Measurements from ENCODE around the gene TMEM267. TPM values are rescaled to one million over a fixed set of nuclear protein-coding genes. Genes with fewer than 3 reads are reported as not detected.
"Not testable (repeated sequence)": the region's sequence is repeated elsewhere in the genome, so short reads cannot be mapped to it uniquely, and the experiment has no call there.

Gene TMEM267
- polyA plus RNA-seq, 1 donor from 2014 or later: 8.0 TPM

GRCh38 chr5:43410414-43410813 is 73.3 kb downstream of the TMEM267 start:
- no peaks in the 10 kb centered on the region for H4K20me1 ChIP-seq (ENCODE audit: insufficient read depth)
- H3K79me2 ChIP-seq (replicated peaks; ENCODE audit: insufficient read depth, low read length): no peaks in the 10 kb centered on the region
- H3K27ac ChIP-seq (ENCODE audit: low read length): no peak overlapping the region
- TF ChIP-seq MXI1 (conservative IDR thresholded peaks at IDR 0.05; ENCODE audit: poor library complexity, severe bottlenecking) (no peak), POLR2AphosphoS5 (IDR thresholded peaks at IDR 0.05) (no peak), EP300 (conservative IDR thresholded peaks at IDR 0.05; ENCODE audit: poor library complexity, severe bottlenecking) (no peak)
- H2AFZ ChIP-seq (ENCODE audit: low read depth, low read length): no peak overlapping the region
- no peaks in the 10 kb centered on the region for H3K9me2 ChIP-seq (ENCODE audit: insufficient read depth, low read length)
- no peak overlapping the region for H3K4me3 ChIP-seq (ENCODE audit: low read length)
- no peaks in the 10 kb centered on the region for H3K27me3 ChIP-seq (ENCODE audit: insufficient read depth, low read depth, low read length)
- H3K4me2 ChIP-seq (ENCODE audit: low read length): no peak overlapping the region
- no peaks in the 10 kb centered on the region for H3K36me3 ChIP-seq (ENCODE audit: insufficient read depth, low read length)
- no peaks in the 10 kb centered on the region for H3F3A ChIP-seq (ENCODE audit: insufficient read depth, low read length, poor library complexity, severe bottlenecking)
- H3K9ac ChIP-seq (ENCODE audit: low read length): no peak overlapping the region
- H3K9me3 ChIP-seq (ENCODE audit: low read length): no peaks in the 10 kb centered on the region

- no peak overlapping the region for H3K4me3 ChIP-seq (ENCODE audit: low read length)
- H4K20me1 ChIP-seq (ENCODE audit: insufficient read depth): no peaks in the 10 kb centered on the region
- no peaks in the 10 kb centered on the region for H3K27me3 ChIP-seq (ENCODE audit: insufficient read depth, low read depth, low read length)
- no peaks in the 10 kb centered on the region for H3K79me2 ChIP-seq (replicated peaks; ENCODE audit: insufficient read depth, low read length)
- no peak overlapping the region for H3K27ac ChIP-seq (ENCODE audit: low read length)
- no peaks in the 10 kb centered on the region for H3K36me3 ChIP-seq (ENCODE audit: insufficient read depth, low read length)
- no peaks in the 10 kb centered on the region for H3K9me3 ChIP-seq (ENCODE audit: low read length)
- no peak overlapping the region for H3K4me2 ChIP-seq (ENCODE audit: low read length)
- no peak overlapping the region for H2AFZ ChIP-seq (ENCODE audit: low read depth, low read length)
- H3K9me2 ChIP-seq (ENCODE audit: insufficient read depth, low read length): no peaks in the 10 kb centered on the region
- TF ChIP-seq CTCF (IDR thresholded peaks at IDR 0.05; ENCODE audit: poor library complexity, severe bottlenecking) (no peak), POLR2AphosphoS5 (IDR thresholded peaks at IDR 0.05) (no peak), REST (IDR thresholded peaks at IDR 0.05; ENCODE audit: borderline replicate concordance) (no peak), MXI1 (conservative IDR thresholded peaks at IDR 0.05; ENCODE audit: poor library complexity, severe bottlenecking) (no peak), RAD21 (conservative IDR thresholded peaks at IDR 0.05) (no peak), EZH2 (IDR thresholded peaks at IDR 0.05; ENCODE audit: borderline replicate concordance, insufficient read depth, low read length, poor library complexity, severe bottlenecking) (no peak), EP300 (conservative IDR thresholded peaks at IDR 0.05; ENCODE audit: poor library complexity, severe bottlenecking) (no peak), TAF1 (IDR thresholded peaks at IDR 0.05; ENCODE audit: low read depth) (no peak), SMC3 (conservative IDR thresholded peaks at IDR 0.05; ENCODE audit: poor library complexity) (no peak)
- no peaks in the 10 kb centered on the region for H3F3A ChIP-seq (ENCODE audit: insufficient read depth, low read length, poor library complexity, severe bottlenecking)
- H3K9ac ChIP-seq (ENCODE audit: low read length): no peak overlapping the region
Measured at GRCh38 chr5:43409809-43410271, 73.8 kb downstream of the TMEM267 start.

DNA sequence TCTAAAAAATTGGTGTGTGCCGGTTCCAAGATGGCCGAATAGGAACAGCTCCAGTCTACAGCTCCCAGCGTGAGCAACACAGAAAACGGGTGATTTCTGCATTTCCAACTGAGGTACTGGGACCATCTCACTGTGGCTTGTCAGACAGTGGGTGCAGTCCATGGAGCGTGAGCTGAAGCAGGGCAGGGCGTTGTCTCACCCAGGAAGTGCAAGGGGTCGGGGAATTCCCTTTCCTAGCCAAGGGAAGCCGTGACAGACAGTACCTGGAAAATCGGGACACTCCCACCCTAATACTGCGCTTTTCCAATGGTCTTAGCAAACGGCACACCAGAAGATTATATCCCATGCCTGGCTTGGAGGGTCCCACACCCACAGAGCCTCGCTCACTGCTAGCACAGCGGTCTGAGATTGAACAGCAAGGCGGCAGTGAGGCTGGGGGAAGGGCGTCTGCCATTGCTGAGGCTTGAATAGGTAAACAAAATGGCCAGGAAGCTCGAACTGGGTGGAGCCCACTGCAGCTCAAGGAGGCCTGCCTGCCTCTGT is 81.1 kb downstream of the TMEM267 start:
- H3K27ac ChIP-seq (ENCODE audit: low read length); H3K79me2 ChIP-seq (replicated peaks; ENCODE audit: insufficient read depth, low read length); H3F3A ChIP-seq (ENCODE audit: insufficient read depth, low read length, poor library complexity, severe bottlenecking); H3K9ac ChIP-seq (ENCODE audit: low read length); H3K9me3 ChIP-seq (ENCODE audit: low read length); H3K27me3 ChIP-seq (ENCODE audit: insufficient read depth, low read depth, low read length); H4K20me1 ChIP-seq (ENCODE audit: insufficient read depth); H3K36me3 ChIP-seq (ENCODE audit: insufficient read depth, low read length); H3K9me2 ChIP-seq (ENCODE audit: insufficient read depth, low read length); H3K4me2 ChIP-seq (ENCODE audit: low read length); H2AFZ ChIP-seq (ENCODE audit: low read depth, low read length); H3K4me3 ChIP-seq (ENCODE audit: low read length): not testable (repeated sequence)

Measured in neural cell (in vitro differentiated cells).